Midbrain (tissue), 1 donor: ENCODE data around the gene CENPM.
A peak's percentile ranks its signal among the peaks of the same experiment; 100 is the strongest.

Source experiments
- DNase-seq: peaks from one replicate; lab custom pipeline; 2025; lab: John Stamatoyannopoulos, UW

The CENPM gene, protein sequence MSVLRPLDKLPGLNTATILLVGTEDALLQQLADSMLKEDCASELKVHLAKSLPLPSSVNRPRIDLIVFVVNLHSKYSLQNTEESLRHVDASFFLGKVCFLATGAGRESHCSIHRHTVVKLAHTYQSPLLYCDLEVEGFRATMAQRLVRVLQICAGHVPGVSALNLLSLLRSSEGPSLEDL

DNA sequence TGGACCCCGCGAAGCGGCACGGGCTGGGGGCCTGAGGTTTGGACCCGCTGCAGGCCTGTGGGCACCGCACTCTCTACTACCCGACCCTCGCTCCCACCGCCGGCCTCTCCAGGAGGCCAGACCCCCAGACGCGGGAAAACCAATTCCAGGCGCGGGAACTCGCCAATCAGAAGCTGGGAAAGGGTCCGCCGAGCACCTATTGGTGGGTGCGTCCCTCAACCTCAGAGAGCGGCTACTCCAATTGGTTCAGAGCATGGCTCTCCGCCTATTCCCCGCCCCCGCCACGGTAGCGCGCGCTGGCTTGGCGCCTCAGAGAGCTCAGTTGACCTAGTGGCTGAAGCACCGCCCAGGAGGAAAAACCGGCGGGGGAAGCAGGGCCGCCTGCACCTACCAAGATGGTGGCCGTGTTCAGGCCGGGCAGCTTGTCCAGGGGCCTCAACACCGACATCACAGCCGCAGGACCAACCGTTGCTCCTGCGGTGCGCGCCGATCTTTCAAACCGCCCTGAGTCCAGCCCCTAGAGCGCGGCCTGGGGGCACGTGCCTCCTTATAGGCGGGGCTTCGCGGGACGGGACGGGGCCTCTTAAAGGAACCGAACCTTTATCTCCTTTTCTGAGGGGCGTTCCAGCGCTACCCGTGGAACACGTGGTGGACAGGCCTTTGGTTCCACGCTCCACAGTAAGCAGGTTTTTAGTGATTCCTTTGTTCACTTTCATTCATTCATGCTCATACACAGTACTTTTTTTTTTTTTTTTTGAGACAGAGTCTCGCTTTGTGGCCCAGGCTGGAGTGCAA is at the start of gene CENPM:
Gene CENPM (minus strand): TSS at position 524 of the 795 bp plus-strand sequence. CDS start 76 bp downstream, at position 448.
- DNase-seq, result peak; percentile 93

DNA sequence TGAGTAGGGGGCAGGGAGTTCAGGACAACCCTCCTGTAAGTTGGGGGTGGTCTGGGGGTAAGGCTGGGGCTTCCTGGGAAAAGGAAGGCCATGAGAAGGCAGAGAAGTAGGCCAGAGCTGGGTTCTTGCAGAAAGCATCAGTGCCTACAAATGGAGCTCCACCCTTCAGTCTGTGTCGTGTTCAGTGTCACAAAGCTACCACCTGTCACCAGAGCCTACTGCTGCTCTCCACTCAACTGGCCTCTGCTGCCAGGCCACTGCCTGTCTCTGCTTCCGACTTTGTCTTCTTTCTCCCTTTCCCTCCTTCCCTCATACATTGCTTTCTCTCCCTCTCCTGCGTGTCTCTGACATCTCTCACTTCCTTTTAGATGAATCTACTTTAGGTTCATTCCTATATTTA is 48.3 kb upstream of the CENPM start:
- no peak for DNase-seq

DNA sequence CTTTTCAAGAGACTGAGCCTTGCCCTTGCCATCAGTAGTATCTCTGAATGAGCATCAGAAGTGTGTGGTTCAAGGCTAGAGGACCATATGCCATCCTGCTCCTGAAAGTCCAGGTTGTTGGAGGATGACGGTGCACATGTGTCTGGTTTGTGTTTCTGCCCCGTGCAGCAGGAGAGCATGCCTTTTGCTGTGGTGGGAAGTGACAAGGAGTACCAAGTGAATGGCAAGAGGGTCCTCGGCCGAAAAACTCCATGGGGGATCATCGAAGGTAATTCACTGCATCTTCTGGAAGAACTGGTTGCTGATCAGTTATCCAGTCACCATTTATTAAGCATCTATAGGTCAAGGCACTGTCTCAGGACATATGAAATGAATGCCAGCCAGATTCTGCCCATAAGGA is 45.5 kb upstream of the CENPM start:
- no peak for DNase-seq

DNA sequence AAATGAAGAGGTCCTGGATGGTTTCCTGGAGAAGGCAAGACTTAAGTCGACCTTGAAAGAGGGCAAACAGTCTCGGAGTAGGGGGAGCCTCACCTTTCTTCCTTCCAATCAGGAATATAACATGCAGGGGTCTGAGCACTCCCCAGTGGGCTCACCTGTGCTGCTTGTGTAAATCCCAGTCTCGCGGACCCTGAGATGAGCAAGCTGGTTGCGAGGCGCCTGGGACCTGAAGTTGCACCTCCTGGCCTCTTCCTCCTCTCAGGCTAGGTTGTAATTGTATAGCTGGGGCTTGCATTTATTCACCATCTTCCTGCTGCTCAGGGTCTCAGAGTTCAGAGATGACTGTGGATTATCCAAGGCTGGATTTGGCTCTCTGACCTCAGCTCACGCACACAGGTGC is 44.2 kb upstream of the CENPM start:
- no peak for DNase-seq

DNA sequence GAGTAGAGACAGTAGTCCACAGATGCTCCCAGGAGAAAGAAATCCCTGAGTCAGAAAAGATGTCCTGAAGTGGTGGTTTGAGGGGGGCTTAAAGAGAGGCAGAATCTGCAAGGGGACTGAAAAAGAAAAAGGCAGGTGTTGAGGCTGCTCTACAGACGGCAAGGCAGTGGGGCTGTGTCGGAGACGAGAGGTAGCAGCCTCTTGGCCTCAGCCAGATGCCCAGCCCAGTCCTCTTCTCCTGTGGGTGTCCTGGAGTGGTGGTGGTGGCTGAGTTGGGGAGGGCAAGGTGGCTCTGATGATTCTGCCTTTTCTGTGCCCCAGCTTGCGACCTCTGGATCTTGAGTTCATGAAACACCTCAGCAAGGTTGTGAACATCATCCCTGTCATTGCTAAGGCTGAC is 42.3 kb upstream of the CENPM start:
- no peak for DNase-seq

DNA sequence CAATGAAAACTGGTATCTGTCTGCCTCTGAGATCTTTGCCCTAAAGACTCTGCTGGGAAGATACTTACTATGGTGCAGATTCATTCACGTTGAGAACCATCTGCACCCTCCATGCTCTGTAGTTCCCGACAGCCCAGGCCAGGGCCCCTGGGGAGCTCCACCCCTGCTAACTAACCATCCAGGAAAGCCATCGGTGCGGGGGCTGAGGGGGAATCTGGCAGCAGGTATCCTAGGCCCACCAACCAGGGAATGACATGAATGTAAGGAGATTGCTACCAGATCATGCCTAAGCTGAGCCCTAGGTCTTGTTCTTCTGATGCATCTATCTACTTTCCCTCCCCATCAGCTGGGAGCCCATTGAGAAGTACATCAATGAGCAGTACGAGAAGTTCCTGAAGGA is 40.3 kb upstream of the CENPM start:
- no peak for DNase-seq

DNA sequence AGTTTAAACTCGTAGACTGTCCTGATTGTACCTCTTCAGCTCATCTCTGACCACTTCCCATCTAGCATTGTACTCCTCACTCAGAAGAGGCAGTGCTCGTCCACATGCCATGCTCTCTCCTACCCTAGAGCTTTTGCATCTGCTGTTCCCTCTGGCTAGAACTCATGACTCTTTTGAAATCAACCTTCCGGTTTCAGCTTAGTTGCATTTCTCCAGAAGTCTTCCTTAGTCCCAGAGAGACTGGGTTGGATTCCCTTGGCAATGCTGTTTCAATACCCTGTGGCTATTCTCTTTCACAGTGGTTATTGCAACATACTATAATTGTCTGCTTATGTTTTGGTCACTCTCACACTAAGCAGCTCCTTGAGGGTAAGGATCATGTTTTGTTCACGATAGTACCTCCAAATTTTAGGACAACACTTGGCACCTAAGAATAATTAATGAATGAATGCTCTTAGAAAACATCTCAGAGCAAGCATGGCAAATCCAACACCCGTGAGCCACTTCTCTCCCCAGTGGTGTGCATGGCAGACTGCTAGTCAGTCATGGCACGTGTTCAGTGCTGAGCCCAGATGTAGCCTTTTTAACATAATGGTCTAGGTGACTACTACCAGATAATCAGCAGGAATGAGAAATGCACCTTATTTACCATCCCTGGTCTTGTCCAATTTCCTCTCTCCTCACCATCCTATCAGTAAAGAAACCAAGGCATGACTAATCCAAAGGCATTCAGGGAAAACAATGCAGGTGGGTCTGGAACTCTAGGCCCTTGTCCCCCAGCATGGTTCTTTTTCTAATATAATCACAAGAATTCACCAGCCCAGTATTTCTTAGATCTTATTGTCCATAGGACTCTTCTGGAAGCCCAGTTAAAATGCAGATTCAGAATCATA is 36.8 kb upstream of the CENPM start:
- no peak for DNase-seq

DNA sequence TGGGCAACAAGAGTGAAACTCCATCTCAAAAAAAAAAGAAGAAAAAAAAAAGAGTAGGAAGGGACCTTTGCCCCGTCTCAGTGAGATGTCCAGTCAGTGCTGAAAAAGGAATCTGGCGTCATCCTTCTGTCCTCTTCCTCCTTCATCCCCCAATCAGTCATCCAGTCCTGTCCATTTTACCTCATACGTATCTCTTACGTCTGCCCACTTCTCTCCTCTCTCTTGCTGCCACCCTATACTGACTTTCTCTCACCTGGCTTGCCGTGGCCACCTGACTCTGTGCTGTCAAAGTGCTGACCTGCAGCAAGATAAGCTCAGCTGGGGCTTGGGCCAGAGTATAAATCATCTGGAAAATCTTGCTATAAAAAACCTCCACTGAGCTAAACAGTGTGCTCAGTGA is 35.9 kb upstream of the CENPM start:
- DNase-seq, result no peak

DNA sequence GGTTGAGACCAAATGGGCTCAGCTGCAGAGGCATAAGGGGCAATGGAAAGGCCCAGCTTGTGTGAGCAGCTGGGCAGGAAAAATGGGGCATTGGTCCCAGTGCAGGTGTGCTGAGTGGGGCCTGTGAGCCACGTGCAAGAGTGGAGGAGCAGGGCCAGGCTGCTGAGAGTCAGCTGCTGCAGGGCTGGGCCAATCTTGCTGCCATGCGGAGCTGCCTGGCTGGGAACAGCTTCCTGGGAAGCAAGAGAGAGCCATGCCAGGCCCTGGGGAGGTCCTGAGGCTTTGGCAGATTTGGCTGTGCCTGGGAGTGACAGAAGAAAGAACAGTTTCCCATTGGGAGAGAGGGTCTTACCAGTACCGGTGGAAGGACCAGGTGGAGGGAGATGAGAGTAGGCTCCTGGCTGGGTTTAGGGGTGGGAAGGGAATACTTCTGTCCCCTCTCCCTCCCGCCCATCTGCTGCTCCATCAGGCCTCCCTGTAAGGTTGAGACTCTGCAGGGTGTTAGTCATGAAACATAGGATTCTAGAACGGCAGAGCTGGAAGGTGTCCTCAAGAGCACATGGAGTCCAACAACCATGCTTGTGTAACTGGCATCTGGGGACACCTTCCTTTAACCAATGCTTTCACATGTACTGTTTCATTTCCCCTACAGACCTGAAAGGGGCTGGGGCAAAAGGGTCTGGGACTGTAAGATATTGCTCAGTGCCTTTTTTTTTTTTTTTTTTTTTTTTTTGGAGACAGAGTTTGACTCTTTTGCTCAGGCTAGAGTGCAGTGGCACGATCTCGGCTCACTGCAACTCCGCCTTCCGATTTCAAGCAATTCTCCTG is 32.7 kb upstream of the CENPM start:
- DNase-seq, result no peak

DNA sequence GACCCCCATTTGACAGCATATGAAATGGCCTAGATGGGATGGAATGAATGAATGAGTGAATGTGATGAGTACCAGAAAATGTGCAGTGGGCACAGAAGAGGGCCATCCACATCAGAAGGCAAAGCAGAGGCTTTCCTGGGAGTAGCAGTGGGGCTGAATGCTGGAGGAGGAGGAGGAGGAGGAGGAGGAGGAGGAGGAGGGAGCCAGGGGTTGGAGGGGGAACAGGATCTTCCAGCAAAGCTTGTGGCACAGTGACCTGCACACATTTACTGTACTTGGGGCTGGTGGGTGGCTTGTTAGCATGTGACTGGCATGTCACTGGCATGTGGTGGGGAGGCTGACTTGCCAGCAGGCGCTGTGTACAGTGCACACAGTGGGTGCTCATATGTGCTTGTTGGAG is 31.8 kb upstream of the CENPM start:
- no peak for DNase-seq

DNA sequence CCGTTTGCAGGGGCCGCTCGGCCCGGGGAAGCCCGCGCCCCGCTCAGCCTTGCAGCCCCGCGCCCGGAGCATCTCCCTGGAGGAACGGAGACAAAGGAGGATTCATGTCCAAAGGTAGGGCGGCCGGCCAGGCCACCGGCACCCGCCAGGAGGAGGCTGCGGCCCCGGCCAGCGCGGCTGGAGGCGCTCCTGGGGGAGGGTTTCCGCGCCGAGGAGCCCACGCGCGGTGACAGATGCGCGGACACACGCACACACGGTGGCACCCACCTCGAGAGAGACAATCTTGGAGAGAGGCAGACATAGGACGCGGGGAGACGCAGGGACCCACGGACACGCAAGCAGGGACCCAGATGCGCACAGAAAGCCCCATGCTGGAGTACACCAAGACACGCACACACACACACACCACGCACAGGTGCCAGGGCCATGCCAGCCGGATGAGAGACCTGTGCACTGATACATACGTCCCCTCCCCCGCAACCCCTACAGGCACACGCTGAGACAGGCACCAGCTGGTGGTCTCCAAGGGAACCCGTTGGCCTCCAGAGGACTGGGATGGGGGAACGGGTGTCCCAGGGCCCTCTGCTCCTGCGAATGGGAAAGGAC is 30.1 kb upstream of the CENPM start:
- DNase-seq, result no peak

DNA sequence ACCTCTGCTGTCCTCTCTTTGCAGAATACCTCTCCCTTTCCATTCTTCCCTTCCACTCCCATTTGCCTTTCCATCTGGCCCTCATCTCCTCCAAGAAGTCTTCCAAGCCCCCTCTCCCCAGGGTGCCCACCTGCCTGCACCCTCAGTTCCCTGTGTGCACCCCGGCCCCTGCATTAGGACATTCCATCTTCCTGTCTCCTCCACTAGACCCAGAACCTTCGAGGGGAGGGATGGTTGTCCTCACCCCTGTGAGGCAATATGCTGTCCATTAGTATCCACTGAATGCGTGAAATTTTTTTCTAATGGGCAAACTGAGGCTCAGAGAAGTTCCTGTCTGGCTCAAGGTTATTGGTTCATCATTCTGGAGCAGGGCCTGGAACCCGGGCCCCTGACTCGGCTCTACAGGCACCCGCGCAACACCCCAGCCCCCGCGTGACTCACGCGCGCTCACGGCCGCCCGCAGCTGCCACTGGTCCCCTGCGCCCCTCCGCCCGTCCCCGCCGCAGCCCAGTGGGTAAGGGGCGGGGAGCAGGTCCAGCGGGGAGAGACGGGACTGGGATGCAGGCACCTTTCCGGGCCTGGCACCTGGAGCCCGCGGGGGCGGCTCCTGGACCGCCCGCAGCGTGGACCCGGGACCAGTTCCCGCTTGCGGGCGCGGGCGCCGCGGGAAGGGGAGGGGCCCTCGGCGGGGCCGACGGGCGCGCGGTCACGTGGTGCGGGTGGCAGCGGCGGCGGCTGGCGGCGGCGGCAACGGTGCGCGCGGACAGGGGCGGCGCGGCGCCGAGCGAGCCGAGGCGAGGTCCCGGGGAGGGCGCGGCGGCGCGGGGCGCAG is 29.3 kb upstream of the CENPM start:
- peak; percentile 44 for DNase-seq

DNA sequence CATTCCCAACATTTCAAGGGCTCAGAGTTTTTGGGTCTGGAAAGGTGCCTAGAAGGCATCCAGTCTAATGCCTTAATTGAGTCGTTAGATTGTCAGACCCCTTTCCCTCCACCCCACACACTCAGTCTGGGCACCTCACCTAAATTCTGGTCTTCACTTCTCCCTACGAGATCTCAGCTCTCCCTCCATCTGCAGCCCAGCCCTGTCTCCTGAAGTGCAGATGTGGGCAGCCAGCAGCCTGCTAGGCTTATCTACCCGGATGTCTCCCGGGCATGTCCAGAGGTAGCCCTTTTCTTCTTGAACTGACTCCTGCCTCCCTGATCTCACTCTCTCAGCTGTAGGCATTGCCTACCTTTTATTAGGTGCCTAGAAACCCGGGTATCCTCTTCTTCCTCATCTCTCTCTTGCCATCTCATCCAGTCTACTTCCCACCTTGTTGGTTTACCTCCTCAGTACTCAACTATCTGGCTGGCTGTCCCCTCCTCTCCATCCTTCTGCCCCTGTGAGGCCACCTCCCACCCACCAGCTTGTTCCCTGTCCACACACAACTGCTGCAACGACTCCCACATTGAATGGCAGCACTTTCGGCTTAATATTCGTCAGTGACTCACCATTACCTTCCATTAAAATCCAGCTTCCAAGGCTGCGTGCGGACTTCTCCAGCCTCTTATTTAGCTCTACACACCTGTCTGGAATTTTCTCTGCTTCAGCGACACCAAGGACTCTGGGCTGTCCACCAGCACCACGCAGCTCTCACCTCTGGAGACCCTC is 28.5 kb upstream of the CENPM start:
- DNase-seq, result no peak

DNA sequence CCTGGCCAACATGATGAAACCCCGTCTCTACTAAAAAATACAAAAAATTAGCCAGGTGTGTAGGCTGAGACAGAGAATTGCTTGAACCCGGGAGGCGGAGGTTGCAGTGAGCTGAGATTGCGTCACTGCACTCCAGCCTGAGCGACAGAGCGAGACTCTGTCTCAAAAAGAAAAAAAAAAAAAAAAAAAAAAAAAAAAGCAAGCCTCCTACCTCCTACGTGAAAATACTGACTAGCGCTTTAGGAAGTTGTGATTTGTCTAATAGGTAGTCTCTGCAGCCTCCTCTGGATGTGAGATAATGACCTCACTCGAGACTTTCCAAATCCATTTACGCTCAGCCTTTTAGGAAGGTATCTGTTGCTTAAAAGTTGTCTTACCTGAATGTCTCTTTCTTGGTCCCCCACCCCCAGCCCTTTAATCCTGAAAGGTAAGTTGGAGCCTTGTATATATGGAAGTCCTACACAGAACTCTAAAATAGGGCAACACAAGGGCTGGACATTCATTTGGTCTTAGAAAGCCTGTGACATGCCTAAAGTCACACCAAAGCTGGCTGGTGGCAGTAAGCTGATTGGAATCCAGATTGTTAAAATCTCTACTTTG is 27.8 kb upstream of the CENPM start:
- DNase-seq, result no peak

DNA sequence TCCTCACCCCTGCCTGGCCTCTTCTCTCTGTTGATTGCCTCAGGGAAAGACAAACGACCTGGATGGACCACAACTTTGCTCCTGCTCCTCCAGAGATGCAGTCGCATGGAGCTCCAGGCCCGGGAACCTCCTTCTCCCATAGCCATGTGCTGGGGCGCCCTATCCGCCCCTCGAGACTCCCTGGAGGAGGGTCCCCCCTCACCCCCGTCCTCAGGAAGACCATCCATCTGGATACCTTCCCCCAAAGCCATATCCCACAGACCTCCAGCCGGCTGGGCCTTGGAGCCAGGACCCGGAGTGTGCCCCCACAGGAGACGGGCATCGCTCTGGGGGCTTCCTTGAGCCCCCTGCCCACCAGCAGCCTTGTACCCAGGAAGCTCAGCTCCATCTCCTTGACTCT is 24.5 kb upstream of the CENPM start:
- no peak for DNase-seq

DNA sequence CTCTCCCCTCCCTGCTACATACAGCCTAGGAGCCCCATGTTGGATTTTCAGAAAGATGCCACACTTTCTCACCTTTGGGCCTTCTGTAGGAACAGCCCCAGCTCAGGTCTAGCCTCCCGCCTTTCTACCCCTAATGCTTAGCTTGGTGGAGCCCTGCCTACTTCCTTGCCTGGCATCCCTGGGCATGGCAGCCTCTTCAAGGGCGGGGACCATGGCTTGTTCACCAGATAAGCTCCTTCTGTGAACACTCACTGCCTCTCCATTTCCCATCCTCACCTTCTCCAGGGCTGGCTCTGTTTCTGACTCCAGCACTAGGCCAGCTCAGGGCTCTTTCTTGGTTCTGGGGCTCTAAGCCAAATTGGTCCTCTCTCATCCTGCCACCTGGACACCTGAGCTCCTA is 23.6 kb upstream of the CENPM start:
- no peak for DNase-seq

DNA sequence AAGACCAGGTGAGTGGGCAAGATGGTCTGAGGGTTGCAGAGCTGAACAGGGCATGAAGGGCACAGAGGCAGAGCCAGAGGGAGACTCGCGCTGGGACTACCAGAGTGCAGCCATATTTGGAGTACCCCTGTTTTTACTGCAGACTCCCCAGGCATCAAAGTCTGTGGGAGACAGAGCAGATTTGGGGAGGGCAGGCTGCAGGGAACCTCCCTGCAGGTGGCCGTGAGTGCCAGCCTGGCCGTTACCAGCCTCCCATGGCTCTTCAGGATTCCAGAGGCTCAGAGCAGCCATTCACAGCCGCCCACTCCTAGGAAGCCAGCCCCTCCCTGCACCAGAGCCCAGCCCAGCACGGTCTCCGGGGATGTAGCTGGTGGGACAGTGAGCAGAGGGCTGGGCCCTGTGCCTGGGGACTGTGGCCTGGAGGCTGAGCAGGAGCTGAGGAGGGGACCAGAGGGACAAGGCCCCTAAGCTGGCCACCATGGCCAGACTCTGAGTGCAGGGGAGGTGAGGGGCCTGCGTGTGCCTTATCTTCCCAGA is 22.2 kb upstream of the CENPM start, which contains the start of gene SEPTIN3:
Gene SEPTIN3 (plus strand): TSS at position 334 of the 537 bp plus-strand sequence. CDS start 2,050 bp downstream, outside the sequence.
- no peak for DNase-seq

DNA sequence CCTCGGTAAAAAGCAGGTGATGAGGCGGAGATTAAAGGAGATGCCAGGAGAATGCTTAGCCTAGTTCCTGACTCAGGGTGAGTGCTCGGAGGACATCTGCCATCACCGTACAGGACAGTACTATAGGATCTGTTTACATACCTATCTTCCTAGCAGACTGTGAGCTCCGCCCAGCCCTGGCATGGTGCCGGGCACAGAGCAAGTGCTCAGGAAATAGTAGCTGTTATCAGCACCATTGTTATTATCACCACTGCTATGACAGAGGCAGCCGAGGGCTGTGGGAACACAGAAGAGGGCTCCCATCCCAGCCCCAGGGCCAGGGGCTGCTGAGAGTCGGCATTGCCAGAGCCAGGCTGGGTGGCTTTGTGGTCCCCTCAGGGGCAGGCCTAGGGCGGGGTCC is 21.6 kb upstream of the CENPM start:
- DNase-seq, result no peak
